Activated CD4-positive, alpha-beta T cell treated with anti-CD3 and anti-CD28 coated beads for 48 hours (primary cell): ENCODE measurements around the gene DAPK1.

Experiments
- DNase-seq: peaks from one replicate; pipeline ENCODE4 v3.0.0-alpha.2; 2020

The DAPK1 gene

GRCh38 chr9:87615547-87616148 lies 118.0 kb downstream of the DAPK1 start:
- no peak for DNase-seq

GRCh38 chr9:87618226-87618625 lies 120.6 kb downstream of the DAPK1 start:
- DNase-seq: no peak

GRCh38 chr9:87618931-87619330 lies 121.3 kb downstream of the DAPK1 start:
- no peak for DNase-seq

GRCh38 chr9:87619346-87619745 lies 121.7 kb downstream of the DAPK1 start:
- DNase-seq: no peak

GRCh38 chr9:87620731-87621322 lies 123.2 kb downstream of the DAPK1 start:
- no peak for DNase-seq

- DNase-seq: no peak
Observed at GRCh38 chr9:87622098-87622497, 124.4 kb downstream of the DAPK1 start.

- DNase-seq: no peak
Observed at GRCh38 chr9:87622923-87623322, 125.3 kb downstream of the DAPK1 start.

GRCh38 chr9:87628346-87628745 lies 130.7 kb downstream of the DAPK1 start:
- DNase-seq: no peak

- no peak for DNase-seq
Observed at GRCh38 chr9:87629104-87629503, 131.4 kb downstream of the DAPK1 start.

- DNase-seq: no peak
Observed at GRCh38 chr9:87630266-87630665, 132.6 kb downstream of the DAPK1 start.

- DNase-seq: no peak
Observed at GRCh38 chr9:87630846-87631245, 133.2 kb downstream of the DAPK1 start.

GRCh38 chr9:87635656-87636501 lies 138.2 kb downstream of the DAPK1 start:
- no peak for DNase-seq

- no peak for DNase-seq
Observed at GRCh38 chr9:87638292-87638691, 140.6 kb downstream of the DAPK1 start.

- DNase-seq: no peak
Observed at GRCh38 chr9:87639949-87640348, 142.3 kb downstream of the DAPK1 start.

GRCh38 chr9:87640385-87640795 lies 142.7 kb downstream of the DAPK1 start:
- DNase-seq: no peak

GRCh38 chr9:87641067-87641466 lies 143.4 kb downstream of the DAPK1 start:
- DNase-seq: no peak

GRCh38 chr9:87642330-87643106 lies 144.9 kb downstream of the DAPK1 start:
- DNase-seq: no peak

GRCh38 chr9:87643107-87643650 lies 145.5 kb downstream of the DAPK1 start:
- no peak for DNase-seq

- no peak for DNase-seq
Observed at GRCh38 chr9:87643778-87644570, 146.3 kb downstream of the DAPK1 start.

- DNase-seq: no peak
Observed at GRCh38 chr9:87644659-87645058, 147.0 kb downstream of the DAPK1 start.

GRCh38 chr9:87646546-87646945 lies 148.9 kb downstream of the DAPK1 start:
- no peak for DNase-seq

GRCh38 chr9:87647114-87647513 lies 149.4 kb downstream of the DAPK1 start:
- no peak for DNase-seq
